DMS153 (cell line): ENCODE results near the gene DPYD.

Source experiments
- DNase-seq: peaks from one replicate; lab custom pipeline; 2025; lab: John Stamatoyannopoulos, UW

The DPYD gene

GRCh38 chr1:97610102-97610501 is 310.7 kb downstream of the DPYD start:
- DNase-seq: no peak

GRCh38 chr1:97608272-97608671 is 312.6 kb downstream of the DPYD start:
- DNase-seq: no peak

GRCh38 chr1:97603776-97604175 is 317.1 kb downstream of the DPYD start:
- no peak for DNase-seq

GRCh38 chr1:97603218-97603617 is 317.6 kb downstream of the DPYD start:
- peak; percentile 58 for DNase-seq

GRCh38 chr1:97599447-97599846 is 321.4 kb downstream of the DPYD start:
- no peak for DNase-seq

- DNase-seq: no peak
Measured at GRCh38 chr1:97593192-97593591, 327.6 kb downstream of the DPYD start.

GRCh38 chr1:97588772-97589171 is 332.1 kb downstream of the DPYD start:
- DNase-seq: no peak

- no peak for DNase-seq
Measured at GRCh38 chr1:97581614-97582051, 339.2 kb downstream of the DPYD start.

- no peak for DNase-seq
Measured at GRCh38 chr1:97577613-97578012, 343.2 kb downstream of the DPYD start.

- DNase-seq: no peak
Measured at GRCh38 chr1:97573553-97573952, 347.3 kb downstream of the DPYD start.

GRCh38 chr1:97572561-97572960 is 348.3 kb downstream of the DPYD start:
- DNase-seq: no peak

- no peak for DNase-seq
Measured at GRCh38 chr1:97571760-97572159, 349.1 kb downstream of the DPYD start.

- no peak for DNase-seq
Measured at GRCh38 chr1:97570691-97571090, 350.1 kb downstream of the DPYD start.

- no peak for DNase-seq
Measured at GRCh38 chr1:97567000-97567749, 353.7 kb downstream of the DPYD start.

- DNase-seq: no peak
Measured at GRCh38 chr1:97565886-97566285, 354.9 kb downstream of the DPYD start.

GRCh38 chr1:97563926-97564325 is 356.9 kb downstream of the DPYD start:
- no peak for DNase-seq

GRCh38 chr1:97562081-97562480 is 358.8 kb downstream of the DPYD start:
- DNase-seq: no peak

- no peak for DNase-seq
Measured at GRCh38 chr1:97560714-97561113, 360.1 kb downstream of the DPYD start.

GRCh38 chr1:97553971-97554370 is 366.9 kb downstream of the DPYD start:
- no peak for DNase-seq

GRCh38 chr1:97551113-97551512 is 369.7 kb downstream of the DPYD start:
- no peak for DNase-seq

- no peak for DNase-seq
Measured at GRCh38 chr1:97545446-97545845, 375.4 kb downstream of the DPYD start.

- DNase-seq: no peak
Measured at GRCh38 chr1:97540346-97540888, 380.4 kb downstream of the DPYD start.

GRCh38 chr1:97538113-97538512 is 382.7 kb downstream of the DPYD start:
- DNase-seq: no peak

- no peak for DNase-seq
Measured at GRCh38 chr1:97533358-97533757, 387.5 kb downstream of the DPYD start.
